Measurements from ENCODE around the gene SPNS1.
"Not testable (repeated sequence)": the region's sequence is repeated elsewhere in the genome, so short reads cannot be mapped to it uniquely, and the experiment has no call there.

Gene SPNS1

DNA sequence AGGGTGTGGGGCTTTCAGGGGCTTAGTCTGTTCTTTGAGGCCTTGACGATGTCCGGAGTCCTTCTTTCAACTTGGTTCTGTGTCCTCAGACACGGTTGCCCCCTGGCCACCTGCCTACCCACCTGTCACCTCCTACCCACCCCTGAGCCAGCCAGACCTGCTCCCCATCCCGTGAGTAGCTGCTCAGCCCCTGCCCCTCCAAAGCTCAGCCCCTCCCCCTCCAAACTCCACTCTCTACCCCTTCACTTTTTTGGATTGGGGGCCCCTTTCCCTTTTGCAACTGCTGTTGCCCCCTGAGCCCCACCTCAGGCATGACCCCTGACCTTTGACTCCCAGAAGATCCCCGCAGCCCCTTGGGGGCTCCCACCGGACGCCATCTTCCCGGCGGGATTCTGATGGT is 11.5 kb downstream of the SPNS1 start:
- no peak for DNase-seq (ENCODE audit: low read depth in 1 of 2, low spot score in 1 of 2)
- TF ChIP-seq JUND (IDR thresholded peaks at IDR 0.05; ENCODE audit: low read depth): no peak
- in situ Hi-C loops (cut with HindIII; ENCODE audit: low pct_unique_long_range_greater_than_20kb, low sequenced_read_pairs): no loop called here

DNA sequence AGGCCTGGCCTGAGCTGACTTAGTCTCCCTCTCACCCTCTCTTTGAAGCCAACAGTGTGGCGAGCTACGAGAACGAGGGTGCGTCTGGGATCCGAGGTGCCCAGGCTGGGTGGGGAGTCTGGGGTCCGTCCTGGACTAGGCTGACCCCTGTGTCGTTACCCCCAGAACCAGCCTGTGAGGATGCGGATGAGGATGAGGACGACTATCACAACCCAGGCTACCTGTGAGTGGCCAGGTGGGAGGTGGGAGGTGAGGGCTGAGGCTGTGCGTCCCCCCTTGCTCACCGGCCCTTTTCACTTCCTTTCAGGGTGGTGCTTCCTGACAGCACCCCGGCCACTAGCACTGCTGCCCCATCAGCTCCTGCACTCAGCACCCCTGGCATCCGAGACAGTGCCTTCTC is 11.9 kb downstream of the SPNS1 start:
- TF ChIP-seq JUND (IDR thresholded peaks at IDR 0.05; ENCODE audit: low read depth): no peak
- in situ Hi-C loops (cut with HindIII; ENCODE audit: low pct_unique_long_range_greater_than_20kb, low sequenced_read_pairs): no loop called here
- DNase-seq (ENCODE audit: low read depth in 1 of 2, low spot score in 1 of 2): no peak

DNA sequence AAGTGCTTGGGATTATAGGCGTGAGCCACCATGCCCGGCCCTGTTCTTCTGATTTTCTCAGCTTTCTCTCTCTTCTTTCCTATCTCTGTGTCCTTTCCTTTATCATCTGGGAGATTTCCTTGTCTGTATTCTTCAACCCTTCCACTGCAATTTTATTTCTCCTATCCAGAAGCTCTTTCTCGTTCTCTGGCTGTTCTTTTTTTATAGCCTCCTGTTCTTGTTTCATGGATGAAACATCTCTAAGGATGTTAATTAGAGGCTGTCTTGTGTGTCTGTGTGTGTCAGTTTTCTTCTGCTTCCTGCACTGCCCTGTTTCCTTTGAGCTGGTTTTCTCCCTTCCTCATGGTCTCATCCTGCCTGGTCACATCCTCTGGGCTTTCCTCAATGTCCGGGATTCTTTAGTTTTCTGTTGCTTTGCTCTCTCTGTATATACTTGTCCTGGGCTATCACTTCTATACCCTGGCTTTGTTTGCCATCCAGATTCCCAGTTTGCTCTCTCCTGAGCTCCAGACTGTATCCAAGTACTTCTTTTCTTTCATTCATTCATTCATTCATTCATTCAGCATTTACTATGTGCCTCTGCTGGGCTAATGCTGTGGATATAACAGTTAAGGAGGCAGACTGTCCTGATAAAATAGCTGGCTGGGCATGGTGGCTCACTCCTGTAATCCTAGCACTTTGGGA is 12.7 kb downstream of the SPNS1 start:
- no peak for DNase-seq (ENCODE audit: low read depth in 1 of 2, low spot score in 1 of 2)
- in situ Hi-C loops (cut with HindIII; ENCODE audit: low pct_unique_long_range_greater_than_20kb, low sequenced_read_pairs): no loop called here

GRCh38 chr16:28989363-28989762 is 14.8 kb downstream of the SPNS1 start:
- in situ Hi-C loops (cut with HindIII; ENCODE audit: low pct_unique_long_range_greater_than_20kb, low sequenced_read_pairs): no loop called here
- TF ChIP-seq JUND (IDR thresholded peaks at IDR 0.05; ENCODE audit: low read depth): no peak
- no peak for DNase-seq (ENCODE audit: low read depth in 1 of 2, low spot score in 1 of 2)

More for the DNA sequence above, 12.7 kb downstream of the SPNS1 start:
- no peak for TF ChIP-seq JUND (IDR thresholded peaks at IDR 0.05; ENCODE audit: low read depth)

- in situ Hi-C loops (cut with HindIII; ENCODE audit: low pct_unique_long_range_greater_than_20kb, low sequenced_read_pairs): no loop called here
- TF ChIP-seq JUND (IDR thresholded peaks at IDR 0.05; ENCODE audit: low read depth): no peak
- no peak for DNase-seq (ENCODE audit: low read depth in 1 of 2, low spot score in 1 of 2)
Observed at GRCh38 chr16:28990375-28991040, 15.9 kb downstream of the SPNS1 start.

- in situ Hi-C loops (cut with HindIII; ENCODE audit: low pct_unique_long_range_greater_than_20kb, low sequenced_read_pairs): no loop called here
Observed at GRCh38 chr16:28991687-28992086, 17.1 kb downstream of the SPNS1 start.

DNA sequence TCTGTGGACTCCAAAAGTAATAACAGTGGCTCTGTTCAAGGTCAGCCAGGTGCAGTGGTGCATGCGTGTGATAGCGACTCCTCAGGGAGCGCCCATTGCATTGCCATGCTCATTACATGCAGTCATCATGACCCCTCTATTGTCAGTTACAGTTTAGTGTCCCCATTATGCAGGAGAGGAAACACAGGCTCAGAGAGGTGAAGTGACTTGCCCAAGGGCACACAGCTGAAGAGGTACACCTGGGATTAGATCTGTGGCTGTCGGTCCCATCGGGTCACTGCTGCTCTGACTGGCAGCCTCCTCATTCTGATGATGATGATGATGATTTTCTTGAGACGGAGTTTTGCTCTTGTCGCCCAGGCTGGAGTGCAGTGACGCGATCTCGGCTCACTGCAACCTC is 17.9 kb downstream of the SPNS1 start:
- in situ Hi-C loops (cut with HindIII; ENCODE audit: low pct_unique_long_range_greater_than_20kb, low sequenced_read_pairs): no loop called here
- TF ChIP-seq JUND (IDR thresholded peaks at IDR 0.05; ENCODE audit: low read depth): no peak
- no peak for DNase-seq (ENCODE audit: low read depth in 1 of 2, low spot score in 1 of 2)

More at GRCh38 chr16:28991687-28992086, 17.1 kb downstream of the SPNS1 start:
- no peak for TF ChIP-seq JUND (IDR thresholded peaks at IDR 0.05; ENCODE audit: low read depth)
- DNase-seq (ENCODE audit: low read depth in 1 of 2, low spot score in 1 of 2): no peak

DNA sequence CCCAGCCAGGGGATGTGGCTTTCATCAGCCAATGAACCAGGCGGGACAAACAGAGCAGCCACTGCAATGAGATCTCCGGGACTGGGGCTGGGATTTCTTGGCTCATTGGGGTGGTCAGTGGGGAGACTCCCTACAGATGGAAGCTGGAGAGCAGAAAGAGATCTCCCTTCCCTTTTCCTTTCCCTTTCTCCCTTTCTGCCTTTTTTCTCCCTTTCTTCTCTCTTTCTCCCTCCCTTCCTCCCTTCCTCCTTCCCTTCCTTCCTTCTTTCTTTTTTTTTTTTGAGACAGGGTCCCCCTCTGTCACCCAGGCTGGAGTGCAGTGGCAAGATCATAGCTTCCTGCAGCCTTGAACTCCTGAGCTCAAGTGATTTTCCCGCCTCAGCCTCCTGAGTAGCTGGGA is 24.3 kb downstream of the SPNS1 start:
- TF ChIP-seq JUND (IDR thresholded peaks at IDR 0.05; ENCODE audit: low read depth): no peak
- in situ Hi-C loops (cut with HindIII; ENCODE audit: low pct_unique_long_range_greater_than_20kb, low sequenced_read_pairs): no loop called here
- DNase-seq (ENCODE audit: low read depth in 1 of 2, low spot score in 1 of 2): no peak

- DNase-seq (ENCODE audit: low read depth in 1 of 2, low spot score in 1 of 2): no peak
- in situ Hi-C loops (cut with HindIII; ENCODE audit: low pct_unique_long_range_greater_than_20kb, low sequenced_read_pairs): no loop called here
- no peak for TF ChIP-seq JUND (IDR thresholded peaks at IDR 0.05; ENCODE audit: low read depth)
Observed at GRCh38 chr16:28999577-28999976, 25.0 kb downstream of the SPNS1 start.

- no peak for DNase-seq (ENCODE audit: low read depth in 1 of 2, low spot score in 1 of 2)
- in situ Hi-C loops (cut with HindIII; ENCODE audit: low pct_unique_long_range_greater_than_20kb, low sequenced_read_pairs): no loop called here
- no peak for TF ChIP-seq JUND (IDR thresholded peaks at IDR 0.05; ENCODE audit: low read depth)
Observed at GRCh38 chr16:29000019-29000418, 25.4 kb downstream of the SPNS1 start.

DNA sequence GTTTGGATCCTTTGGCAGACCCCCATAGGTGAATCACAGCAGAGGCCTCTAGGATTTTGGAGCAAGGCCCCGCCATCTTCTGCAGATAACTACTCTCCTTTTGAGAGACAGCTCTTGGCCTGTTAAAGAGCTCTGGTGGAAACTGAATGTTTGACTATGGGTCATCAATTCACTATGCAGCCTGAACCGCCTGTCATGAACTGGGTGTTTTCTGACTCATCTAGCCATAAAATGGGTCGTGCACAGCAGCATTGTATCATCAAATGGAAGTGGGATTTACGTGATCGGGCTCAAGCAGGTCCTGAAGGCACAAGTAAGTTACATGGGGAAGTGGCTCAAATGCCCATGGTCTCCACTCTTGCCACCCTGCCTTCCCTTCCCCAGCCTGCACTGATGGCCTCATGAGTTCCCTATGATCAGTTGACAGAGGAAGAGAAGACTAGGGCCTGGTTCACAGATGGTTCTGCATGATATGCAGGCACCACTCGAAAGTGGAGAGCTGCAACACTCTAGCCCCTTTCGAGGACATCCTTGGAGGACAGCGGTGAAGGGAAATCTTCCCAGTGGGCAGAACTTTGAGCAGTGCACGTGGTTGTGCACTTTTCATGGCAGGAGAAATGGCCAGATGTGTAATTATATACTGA is 30.0 kb downstream of the SPNS1 start:
- in situ Hi-C loops (cut with HindIII; ENCODE audit: low pct_unique_long_range_greater_than_20kb, low sequenced_read_pairs); DNase-seq (ENCODE audit: low read depth in 1 of 2, low spot score in 1 of 2): not testable (repeated sequence)

- no peak for TF ChIP-seq JUND (IDR thresholded peaks at IDR 0.05; ENCODE audit: low read depth)
- in situ Hi-C loops (cut with HindIII; ENCODE audit: low pct_unique_long_range_greater_than_20kb, low sequenced_read_pairs): no loop called here
- no peak for DNase-seq (ENCODE audit: low read depth in 1 of 2, low spot score in 1 of 2)
Observed at GRCh38 chr16:29007730-29008593, 33.4 kb downstream of the SPNS1 start.

Data from T47D (cell line).